BE2C (cell line): ENCODE results near the gene SLC1A1. TPM values are rescaled to one million over a fixed set of nuclear protein-coding genes. Genes with fewer than 3 reads are reported as not detected.

Experiments used
- DNase-seq: peaks from one replicate; pipeline ENCODE4 v3.0.0-alpha.2; 2020
- H3K27me3 ChIP-seq: fragments of 250-450 bp; sonication (Bioruptor Pico); 2 replicates; pipeline ENCODE4 v1.5.1; 2020; ENCODE audit warnings: mild to moderate bottlenecking
- H3K36me3 ChIP-seq: fragments of 250-450 bp; sonication (Bioruptor Pico); 2 replicates; pipeline ENCODE4 v1.5.1; 2020; ENCODE audit warnings: mild to moderate bottlenecking
- H3K4me1 ChIP-seq: fragments of 250-450 bp; sonication (Bioruptor Pico); 2 replicates; pipeline ENCODE4 v1.5.1; 2020
- H3K4me3 ChIP-seq: 2 replicates; pipeline ENCODE4 v1.5.1; 2011; ENCODE audit warnings: low read depth, low read length
- H3K9me3 ChIP-seq: fragments of 250-450 bp; sonication (Bioruptor Pico); 2 replicates; pipeline ENCODE4 v1.5.1; 2020
- CTCF ChIP-seq: IDR thresholded peaks from 2 replicates; pipeline ENCODE4 v1.5.1; 2012; ENCODE audit warnings: mild to moderate bottlenecking, low read depth, low read length
- polyA plus RNA-seq: library from polyadenylated mRNA; unstranded; fragments of >200 nt; gene quantifications from one replicate; pipeline ENCODE4 v1.2.1, GENCODE V29; 2012; ENCODE audit warnings: low read depth, missing spikeins; ENCODE audit not compliant: insufficient read length, insufficient read depth

SLC1A1 gene
- not detected for polyA plus RNA-seq

DNA sequence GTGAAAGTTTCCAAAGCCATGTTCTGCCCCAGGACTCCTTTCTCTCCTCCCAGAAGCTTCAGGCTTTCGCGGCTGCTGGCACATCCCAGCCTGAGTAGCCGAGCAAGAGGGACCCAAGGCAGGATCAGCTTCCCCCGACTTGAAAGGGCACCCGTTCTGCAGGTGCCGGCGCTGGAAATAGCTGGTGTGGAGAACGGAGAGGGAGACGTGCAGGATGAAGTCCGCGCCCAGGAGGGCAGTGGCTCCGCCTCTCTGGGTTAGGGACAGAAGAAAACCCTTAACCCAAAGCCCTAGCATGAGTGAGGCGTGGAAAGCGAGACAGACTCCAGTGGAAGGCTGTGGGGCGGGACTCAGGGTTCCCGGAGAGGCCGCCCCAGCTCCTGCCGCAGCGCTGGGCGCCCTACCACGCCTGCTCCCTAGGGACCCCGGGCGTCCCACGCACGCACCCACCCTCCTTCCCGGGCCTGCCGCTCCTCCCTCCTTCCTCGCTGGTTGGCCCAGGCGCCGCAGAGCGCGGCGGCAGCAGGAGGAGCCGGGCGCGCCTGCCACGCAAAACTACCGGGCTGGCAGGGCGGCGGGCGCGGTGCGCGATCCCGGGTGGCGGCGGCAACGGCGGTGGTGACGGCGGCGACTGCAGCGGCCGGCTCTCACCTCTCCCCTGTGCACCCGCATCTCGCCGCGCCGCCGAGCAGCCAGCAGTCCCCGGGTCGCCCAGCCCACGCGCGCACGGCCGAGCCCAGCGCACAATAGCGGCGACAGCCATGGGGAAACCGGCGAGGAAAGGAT lies at the start of gene SLC1A1:
SLC1A1 (plus strand) TSS at position 550 of the 786 bp plus-strand sequence; CDS start at position 762, 212 bp downstream.
- TF ChIP-seq CTCF: no peak
- DNase-seq: no peak
- Histone ChIP-seq H3K4me3 (no peak within 1 kb of the TSS; the same call in 1 of the 2 replicates), H3K36me3 (no peaks in the 10 kb centered on the region), H3K4me1 (no peaks in the 10 kb centered on the region), H3K27me3 (peaks cover 37% of the 10 kb centered on the region), H3K9me3 (no peaks in the 10 kb centered on the region)

- Histone ChIP-seq H3K4me1 (no peaks in the 10 kb centered on the region), H3K27me3 (no peaks in the 10 kb centered on the region), H3K9me3 (no peaks in the 10 kb centered on the region), H3K4me3 (no peak overlapping the region), H3K36me3 (no peaks in the 10 kb centered on the region)
- no peak for DNase-seq
- TF ChIP-seq CTCF: no peak
Measured at GRCh38 chr9:4442806-4443205, 47.5 kb upstream of the SLC1A1 start.

DNA sequence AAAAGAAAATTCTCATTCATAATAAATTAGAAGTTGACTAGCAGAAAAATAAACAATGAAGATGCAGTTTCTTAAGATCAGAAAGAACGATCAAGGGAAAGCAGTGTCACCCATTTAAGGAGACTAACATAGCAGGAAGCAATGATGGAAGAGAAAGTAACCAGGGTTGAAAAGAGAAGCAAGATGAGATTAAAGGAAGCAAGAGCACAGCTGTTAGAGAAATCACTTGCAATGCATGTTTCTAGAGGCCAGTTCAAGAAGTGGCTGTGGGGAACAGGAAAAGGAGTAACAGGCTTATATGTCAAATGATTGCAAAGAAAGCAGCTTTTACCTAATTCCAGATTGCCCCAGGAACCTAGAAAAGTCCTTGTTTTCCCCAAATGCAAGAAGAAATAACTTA lies 46.8 kb upstream of the SLC1A1 start:
- no peak for DNase-seq
- Histone ChIP-seq H3K36me3 (no peaks in the 10 kb centered on the region), H3K27me3 (no peaks in the 10 kb centered on the region), H3K9me3 (no peaks in the 10 kb centered on the region), H3K4me3 (no peak overlapping the region), H3K4me1 (no peaks in the 10 kb centered on the region)
- TF ChIP-seq CTCF: no peak

GRCh38 chr9:4461437-4461836 lies 28.8 kb upstream of the SLC1A1 start:
- no peak overlapping the region for H3K4me3 ChIP-seq
- DNase-seq: no peak
- no peaks in the 10 kb centered on the region for H3K4me1 ChIP-seq
- H3K27me3 ChIP-seq: no peaks in the 10 kb centered on the region
- no peaks in the 10 kb centered on the region for H3K36me3 ChIP-seq
- no peaks in the 10 kb centered on the region; the same call in 1 of the 2 replicates for H3K9me3 ChIP-seq
- no peak for TF ChIP-seq CTCF

GRCh38 chr9:4463824-4464223 lies 26.4 kb upstream of the SLC1A1 start:
- DNase-seq: no peak
- no peak for TF ChIP-seq CTCF
- no peaks in the 10 kb centered on the region; the same call in 1 of the 2 replicates for H3K9me3 ChIP-seq
- no peak overlapping the region for H3K4me3 ChIP-seq
- no peaks in the 10 kb centered on the region for H3K4me1 ChIP-seq
- H3K27me3 ChIP-seq: no peaks in the 10 kb centered on the region
- no peaks in the 10 kb centered on the region for H3K36me3 ChIP-seq

GRCh38 chr9:4464911-4465513 lies 25.3 kb upstream of the SLC1A1 start:
- Histone ChIP-seq H3K27me3 (no peaks in the 10 kb centered on the region), H3K9me3 (no peaks in the 10 kb centered on the region; the same call in 1 of the 2 replicates), H3K4me3 (no peak overlapping the region), H3K4me1 (no peaks in the 10 kb centered on the region), H3K36me3 (no peaks in the 10 kb centered on the region)
- no peak for TF ChIP-seq CTCF
- DNase-seq: no peak
